Left forelimb (tissue), 1 donor: Measurements from ENCODE around the gene NUP210L.

Experiments used
- DNase-seq: peaks from one replicate; pipeline ENCODE4 v3.0.0-alpha.2; 2018; ENCODE audit warnings: low spot score

The NUP210L gene

DNA sequence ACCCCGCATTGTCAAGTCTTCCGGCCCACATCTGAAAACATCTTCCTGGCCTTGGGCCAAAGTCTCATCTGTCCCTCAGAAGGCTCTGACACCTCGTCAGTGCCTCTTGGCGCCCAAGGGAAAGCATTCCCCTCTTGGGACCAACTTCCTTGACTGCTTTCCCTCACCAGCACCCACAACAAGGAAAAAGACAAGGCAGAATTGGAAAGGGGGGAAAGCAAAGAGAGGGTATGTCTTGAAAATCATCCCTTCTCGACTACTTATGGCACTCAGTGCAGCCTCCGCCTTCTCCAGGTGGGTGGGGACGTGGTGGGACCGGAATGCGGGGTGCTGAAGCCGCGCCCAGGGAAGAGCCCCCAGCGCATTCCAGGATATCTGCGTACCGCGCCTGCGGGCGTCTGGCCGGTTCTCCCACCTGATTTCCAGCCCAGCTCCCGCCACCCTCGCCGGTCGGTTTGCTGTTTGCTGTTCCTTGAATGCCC is 191.0 kb downstream of the NUP210L start:
- no peak for DNase-seq

- peak; percentile 98 for DNase-seq
Observed at GRCh38 chr1:153963030-153963849, 191.6 kb downstream of the NUP210L start, which contains the start of gene SLC39A1. SLC39A1 (minus strand) TSS chr1:153963537; CDS start chr1:153962715, 822 bp downstream.

- DNase-seq, result no peak
Observed at GRCh38 chr1:153962088-153963029, 192.5 kb downstream of the NUP210L start.

DNA sequence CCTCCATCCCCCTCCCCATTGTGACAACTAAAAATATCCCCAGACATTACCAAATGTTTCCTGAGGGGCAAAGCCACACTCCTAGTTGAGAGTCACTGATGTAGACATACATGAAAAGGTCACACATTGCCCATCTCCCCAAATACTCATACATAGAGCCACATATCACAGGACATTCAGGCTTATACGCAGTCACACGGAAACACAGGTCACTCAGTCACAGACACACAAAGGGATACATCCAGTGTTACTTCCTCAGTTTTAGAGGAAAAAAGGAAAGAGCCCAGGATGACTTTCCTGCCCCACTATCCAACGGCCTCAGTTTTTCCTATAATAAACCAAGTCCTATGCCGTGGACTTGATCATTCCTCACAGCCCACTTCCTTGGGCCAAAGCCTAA is 193.5 kb downstream of the NUP210L start:
- no peak for DNase-seq

GRCh38 chr1:153960206-153960605 is 194.7 kb downstream of the NUP210L start:
- no peak for DNase-seq

DNA sequence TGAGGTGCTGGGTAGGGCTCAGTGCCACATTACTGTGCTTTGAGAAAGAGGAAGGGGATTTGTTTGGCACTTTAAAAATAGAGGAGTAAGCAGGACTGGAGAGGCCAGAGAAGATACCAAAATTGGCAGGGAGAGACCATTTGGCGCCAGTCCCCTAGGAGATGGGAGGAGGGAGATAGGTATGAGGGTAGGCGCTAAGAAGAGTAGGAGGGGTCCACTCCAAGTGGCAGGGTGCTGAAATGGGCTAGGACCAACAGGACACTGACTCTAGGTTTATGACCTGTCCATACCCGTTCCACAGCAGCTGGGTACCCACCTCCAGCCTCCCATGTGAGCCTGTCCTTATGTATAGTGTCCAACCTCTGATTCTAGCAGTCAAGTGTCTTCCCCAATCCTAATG is 195.4 kb downstream of the NUP210L start:
- DNase-seq, result no peak

DNA sequence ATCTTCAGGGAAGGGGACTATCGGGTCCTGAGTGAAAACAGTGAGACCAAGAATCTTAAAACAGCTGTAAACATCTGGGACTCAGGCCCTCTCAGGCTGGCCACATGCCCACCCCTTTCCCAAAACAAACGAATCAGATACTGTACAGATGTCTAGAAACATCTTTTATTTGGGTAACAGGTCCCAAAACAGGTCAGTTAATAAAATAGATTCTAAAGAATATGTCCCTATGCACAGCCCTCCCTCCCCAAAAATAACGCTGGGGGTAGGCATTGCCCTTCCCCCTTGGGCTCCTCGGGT is 196.0 kb downstream of the NUP210L start:
- DNase-seq, result no peak

GRCh38 chr1:153958111-153958960 is 196.5 kb downstream of the NUP210L start, which contains the start of gene CRTC2:
CRTC2 (minus strand) TSS chr1:153958612; CDS start chr1:153958497, 115 bp downstream.
- DNase-seq, result peak; percentile 97

DNA sequence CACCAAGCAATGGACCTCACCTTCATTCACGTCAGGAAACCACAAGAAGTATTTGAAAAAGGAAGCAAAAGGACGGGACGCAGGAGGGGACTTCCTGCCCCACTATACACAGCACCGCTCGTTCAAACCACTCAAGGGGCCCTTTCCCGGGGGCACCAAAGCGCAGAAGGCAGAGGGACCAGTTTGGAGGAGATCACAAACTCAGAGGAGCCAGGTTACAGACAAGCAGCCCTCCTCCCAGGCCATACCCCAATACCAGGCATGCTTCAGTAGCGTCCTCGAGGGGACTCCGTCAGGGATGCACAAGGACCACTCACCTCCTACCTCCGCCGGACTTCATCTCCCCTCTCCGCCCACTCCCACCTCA is 197.1 kb downstream of the NUP210L start:
- DNase-seq, result no peak

- DNase-seq, result no peak
Observed at GRCh38 chr1:153956997-153957715, 197.7 kb downstream of the NUP210L start.

DNA sequence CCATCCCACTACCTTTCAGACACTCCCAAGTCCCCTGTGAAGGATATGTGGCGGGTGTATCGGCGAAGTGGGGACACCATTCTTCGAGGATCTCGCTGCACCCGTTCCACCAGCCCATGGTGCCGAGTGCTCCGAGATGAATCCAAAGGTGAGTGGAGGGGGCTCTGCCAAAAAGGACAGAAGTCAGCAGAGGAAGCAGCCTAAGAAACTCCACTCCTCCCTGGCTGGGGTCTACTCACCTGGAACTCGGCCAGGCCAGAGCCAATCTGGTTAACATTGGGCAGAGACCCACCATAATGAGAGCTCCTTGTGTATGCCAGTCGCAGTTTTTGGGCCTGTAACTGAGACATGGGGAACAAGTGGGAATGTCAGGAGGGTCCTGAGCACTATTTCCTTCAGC is 200.0 kb downstream of the NUP210L start:
- DNase-seq, result no peak

- DNase-seq, result no peak
Observed at GRCh38 chr1:153953859-153954365, 201.0 kb downstream of the NUP210L start.

- DNase-seq, result no peak
Observed at GRCh38 chr1:153951801-153952200, 203.1 kb downstream of the NUP210L start.

DNA sequence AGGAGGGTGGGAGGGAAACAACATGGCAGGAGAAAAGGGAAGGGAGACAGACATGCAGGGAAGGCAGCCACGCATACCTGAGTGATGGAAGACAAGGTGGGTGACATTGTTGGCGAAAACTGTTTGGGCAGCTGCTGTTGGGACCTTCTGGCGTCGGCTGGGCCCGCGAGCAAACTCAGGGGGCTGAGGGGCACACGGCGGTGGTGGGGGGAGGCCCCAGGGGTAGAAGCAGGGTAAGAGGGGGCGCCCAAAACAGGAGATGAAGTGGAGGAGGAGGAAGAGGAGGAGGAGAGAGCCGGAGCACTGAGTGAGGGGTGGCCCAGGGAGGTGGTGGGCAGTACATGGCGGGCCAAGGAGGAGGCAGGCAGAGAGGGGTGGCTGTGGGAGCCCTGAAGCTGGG is 203.7 kb downstream of the NUP210L start:
- DNase-seq, result no peak

DNA sequence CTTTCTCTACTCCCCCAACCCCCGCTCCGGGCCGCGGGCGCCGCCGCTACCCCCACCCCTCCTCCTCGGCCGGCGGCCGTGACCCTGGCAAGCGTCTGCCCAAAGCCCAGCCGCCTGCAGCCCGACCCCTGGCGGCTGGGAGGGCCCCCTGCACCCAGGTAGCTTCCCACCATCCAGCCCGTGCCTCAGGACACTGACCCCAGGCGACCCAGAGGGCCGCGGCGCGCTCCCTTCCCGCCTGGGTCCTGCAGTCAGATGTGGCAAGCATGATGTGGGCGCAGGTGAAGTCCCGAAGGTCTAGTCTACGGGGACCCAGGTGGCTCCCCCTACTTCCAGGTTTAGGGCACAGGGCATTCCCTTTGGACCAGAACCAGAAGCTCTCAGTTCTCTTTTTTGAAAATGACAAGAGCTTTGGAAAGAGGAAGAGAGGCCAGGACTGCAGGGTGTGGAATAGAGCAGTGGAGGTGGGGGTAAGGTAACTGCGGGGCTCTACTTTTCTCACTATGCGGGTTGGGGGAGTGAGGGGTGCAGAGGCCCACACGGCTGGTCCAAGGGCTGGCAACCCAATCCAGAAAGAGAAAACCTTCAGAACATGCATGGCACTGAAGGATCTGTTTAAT is 208.1 kb downstream of the NUP210L start, which contains the start of gene DENND4B:
Gene DENND4B (minus strand): TSS at position 97 of the 620 bp plus-strand sequence. CDS start 2,344 bp downstream, outside the sequence.
- peak; percentile 92 for DNase-seq

GRCh38 chr1:153945795-153946621 is 208.9 kb downstream of the NUP210L start:
- peak; percentile 82 for DNase-seq

DNA sequence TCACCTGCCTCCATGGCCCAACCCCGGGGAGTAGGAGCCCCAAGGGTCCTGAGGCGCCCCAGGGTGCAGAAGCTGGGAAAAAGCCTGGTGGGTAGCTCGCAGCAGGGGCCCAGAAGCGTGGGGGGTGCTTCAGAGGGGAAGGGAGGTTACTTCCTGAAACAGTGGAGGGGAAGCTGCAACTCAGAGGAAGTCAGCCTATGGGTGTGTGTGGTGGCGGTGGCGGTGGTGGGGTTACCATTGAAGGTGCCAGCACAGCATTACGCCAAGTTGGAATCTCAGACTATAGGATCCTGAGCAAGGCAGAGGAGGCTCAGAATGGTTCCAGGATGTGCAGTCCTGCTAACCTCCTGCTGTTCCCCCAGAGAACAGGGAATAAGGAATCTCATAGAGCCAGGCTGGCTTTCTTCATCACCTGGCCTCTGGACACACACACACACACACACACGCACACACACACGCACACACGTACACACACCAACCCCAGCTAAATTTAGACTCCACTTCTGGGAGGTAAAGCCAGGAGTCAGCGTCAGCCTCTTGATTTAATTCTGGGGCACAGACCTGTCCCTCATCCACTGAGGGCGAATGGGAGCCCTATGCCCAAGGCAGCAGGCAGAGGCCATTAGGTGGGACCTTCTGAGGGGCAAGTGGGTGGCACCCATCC is 209.6 kb downstream of the NUP210L start:
- no peak for DNase-seq

DNA sequence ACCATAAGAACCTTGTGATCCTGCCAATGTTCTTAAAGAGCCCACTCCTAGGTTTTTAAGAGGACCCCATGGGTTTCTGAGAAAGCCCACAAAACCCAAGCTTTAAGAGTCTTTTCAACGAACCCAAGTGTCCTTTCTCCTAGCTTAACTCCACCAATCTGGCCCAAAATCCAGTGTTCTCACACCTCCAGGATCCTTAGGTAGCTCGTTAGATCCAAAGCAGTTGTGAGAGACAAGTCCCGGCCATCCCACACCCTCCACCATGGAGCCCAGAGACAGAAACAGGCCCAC is 210.1 kb downstream of the NUP210L start:
- DNase-seq, result no peak
